ENCODE results near the gene NHERF2.

DNA sequence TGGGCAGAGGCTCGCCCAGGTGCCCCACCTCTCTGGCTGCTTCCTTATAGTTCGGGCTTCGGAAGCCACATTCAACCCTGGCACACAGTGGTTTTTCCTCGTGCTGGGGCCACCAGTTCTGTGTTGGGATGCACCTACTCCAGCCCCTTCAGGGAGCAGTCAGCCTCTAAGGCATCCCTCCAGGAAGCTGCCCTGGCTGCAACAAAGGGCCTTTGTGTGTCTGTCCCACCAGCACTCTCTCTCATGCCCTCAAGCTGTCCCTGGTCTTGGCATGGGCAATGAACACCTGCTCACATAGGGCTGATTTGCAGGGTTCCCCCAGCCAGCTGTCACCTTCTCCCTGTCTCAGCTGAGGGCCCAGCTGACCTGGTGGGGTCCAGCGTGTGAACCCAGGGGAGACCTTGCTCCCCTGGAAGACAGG is 44.7 kb upstream of the NHERF2 start:
- no peak; the same call in 1 of the 2 replicates for TF ChIP-seq POLR2AphosphoS5 (IDR thresholded peaks at IDR 0.05; ENCODE audit: low read depth, low read length)
- TF ChIP-seq POU2F2 (IDR thresholded peaks at IDR 0.05; ENCODE audit: low read depth, low read length), result no peak
